Cardiac muscle cell (in vitro differentiated cells and primary cell): ENCODE data around the gene ZNF609. TPM values are rescaled to one million over a fixed set of nuclear protein-coding genes. Genes with fewer than 3 reads are reported as not detected.

Source experiments
- DNase-seq, 2 donors: peaks; one replicate each; pipeline versions ENCODE4 v3.0.0 to v3.0.0-alpha.2; 2010 to 2017; ENCODE audit warnings: low read depth in 1 of 2, low spot score in 1 of 2
- H3K27ac ChIP-seq: fragments of 200-600 bp; sonication (generic); 2 replicates; pipeline ENCODE4 v1.5.1; 2016
- H3K27me3 ChIP-seq: fragments of 200-600 bp; sonication (generic); 2 replicates; pipeline ENCODE4 v1.6.0; 2016; ENCODE audit warnings: control low read depth
- H3K36me3 ChIP-seq: fragments of 200-600 bp; sonication (generic); 2 replicates; pipeline ENCODE4 v1.5.1; 2016; ENCODE audit warnings: control low read depth
- H3K4me1 ChIP-seq: fragments of 200-600 bp; sonication (generic); 2 replicates; pipeline ENCODE4 v1.8.1; 2017; ENCODE audit warnings: low read depth, mild to moderate bottlenecking, mixed run types
- H3K4me3 ChIP-seq: fragments of 200-600 bp; sonication (generic); 2 replicates; pipeline ENCODE4 v1.5.1; 2016; ENCODE audit warnings: mild to moderate bottlenecking
- H3K9me3 ChIP-seq: fragments of 200-600 bp; sonication (generic); 2 replicates; pipeline ENCODE4 v1.5.1; 2017; ENCODE audit warnings: low read depth, mild to moderate bottlenecking, control low read depth
- polyA plus RNA-seq: library from polyadenylated mRNA; unstranded; fragments of >200 nt; fragmentation: Nextera tagmentation; extraction: Ambion mirVana; gene quantifications from 2 replicates; pipeline ENCODE4 v1.2.1, GENCODE V29; 2016
- total RNA-seq: library from RNA; depleted of rRNA; stranded (reverse); fragments of >200 nt; gene quantifications from 2 replicates; pipeline ENCODE4 v1.2.3, GENCODE V29; 2016
- TF ChIP-seq, protein P1 (sequence below): IDR thresholded peaks from 2 replicates; pipeline ENCODE4 v1.5.1; 2012; ENCODE audit warnings: low read depth, mild to moderate bottlenecking, low read length

Gene ZNF609
- total and polyA plus RNA-seq, 2 experiments from 2014 or later = 25.6 to 41.4 TPM

DNA sequence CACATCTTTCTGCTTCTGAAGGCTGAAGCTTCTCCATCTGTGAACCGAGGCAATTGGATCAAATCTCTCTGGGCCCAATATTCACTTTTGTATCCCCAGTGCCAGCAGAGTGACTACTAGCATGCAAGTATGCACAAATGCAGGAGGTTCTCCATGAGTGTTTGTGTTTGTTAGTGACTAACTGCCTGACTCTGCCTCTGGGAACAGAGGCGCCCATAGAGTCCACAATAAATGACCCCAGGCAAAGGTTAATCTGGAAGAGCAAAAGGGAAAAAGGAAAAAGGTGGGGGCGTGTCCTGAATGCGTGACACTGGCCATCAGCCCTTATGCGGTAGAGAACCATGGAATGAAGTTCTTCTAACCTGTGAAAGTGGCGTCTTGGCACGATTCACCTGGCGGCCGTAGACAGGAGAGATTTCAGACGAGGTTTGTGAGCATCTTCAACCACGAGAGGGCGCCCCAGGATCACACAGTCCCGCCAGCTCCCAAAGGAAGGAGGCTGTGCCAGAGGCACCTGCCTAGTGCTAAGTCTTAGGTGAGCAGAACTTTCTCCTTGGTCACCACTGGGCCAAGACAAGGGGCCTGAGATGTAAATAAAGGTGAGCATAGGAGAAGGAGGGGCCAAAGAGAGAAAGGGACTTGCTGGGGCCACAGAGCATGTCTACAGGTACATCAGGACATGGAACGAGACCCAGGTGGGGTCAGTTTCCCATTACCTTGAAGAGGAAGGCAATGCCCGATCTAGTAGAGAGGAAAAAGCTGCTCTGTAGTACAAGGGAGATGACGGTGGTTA is 270.8 kb downstream of the ZNF609 start:
- TF ChIP-seq, protein P1, sequence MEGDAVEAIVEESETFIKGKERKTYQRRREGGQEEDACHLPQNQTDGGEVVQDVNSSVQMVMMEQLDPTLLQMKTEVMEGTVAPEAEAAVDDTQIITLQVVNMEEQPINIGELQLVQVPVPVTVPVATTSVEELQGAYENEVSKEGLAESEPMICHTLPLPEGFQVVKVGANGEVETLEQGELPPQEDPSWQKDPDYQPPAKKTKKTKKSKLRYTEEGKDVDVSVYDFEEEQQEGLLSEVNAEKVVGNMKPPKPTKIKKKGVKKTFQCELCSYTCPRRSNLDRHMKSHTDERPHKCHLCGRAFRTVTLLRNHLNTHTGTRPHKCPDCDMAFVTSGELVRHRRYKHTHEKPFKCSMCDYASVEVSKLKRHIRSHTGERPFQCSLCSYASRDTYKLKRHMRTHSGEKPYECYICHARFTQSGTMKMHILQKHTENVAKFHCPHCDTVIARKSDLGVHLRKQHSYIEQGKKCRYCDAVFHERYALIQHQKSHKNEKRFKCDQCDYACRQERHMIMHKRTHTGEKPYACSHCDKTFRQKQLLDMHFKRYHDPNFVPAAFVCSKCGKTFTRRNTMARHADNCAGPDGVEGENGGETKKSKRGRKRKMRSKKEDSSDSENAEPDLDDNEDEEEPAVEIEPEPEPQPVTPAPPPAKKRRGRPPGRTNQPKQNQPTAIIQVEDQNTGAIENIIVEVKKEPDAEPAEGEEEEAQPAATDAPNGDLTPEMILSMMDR = peak; percentile 79
- peak; percentile 80 to 88 for DNase-seq
- Histone ChIP-seq H3K27ac (peak overlapping the region; percentile 72), H3K4me1 (peaks cover under 1% of the 10 kb centered on the region), H3K9me3 (no peaks in the 10 kb centered on the region), H3K27me3 (no peaks in the 10 kb centered on the region), H3K4me3 (no peak overlapping the region), H3K36me3 (peaks cover 21% of the 10 kb centered on the region)

DNA sequence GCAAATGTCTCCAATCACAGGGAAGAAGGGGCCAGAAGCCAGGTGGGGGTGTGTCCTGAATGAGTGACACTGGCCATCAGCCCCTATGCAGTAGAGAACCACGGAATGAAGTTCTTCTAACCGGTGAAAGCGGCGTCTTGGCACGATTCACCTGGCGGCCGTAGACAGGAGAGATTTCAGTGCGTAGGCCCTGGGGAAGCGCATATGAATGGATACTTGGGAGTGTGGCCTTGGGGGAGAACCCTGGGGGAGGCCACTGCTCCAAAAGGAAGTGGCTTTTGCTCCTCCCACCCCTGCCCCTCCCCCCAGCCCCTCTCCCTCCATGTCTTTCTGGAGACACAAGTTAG is 271.4 kb downstream of the ZNF609 start:
- Histone ChIP-seq H3K9me3 (no peaks in the 10 kb centered on the region), H3K27me3 (no peaks in the 10 kb centered on the region), H3K27ac (peak overlapping the region; percentile 72), H3K4me1 (peaks cover 6% of the 10 kb centered on the region), H3K36me3 (peaks cover 21% of the 10 kb centered on the region), H3K4me3 (no peak overlapping the region)
- DNase-seq = no peak
- TF ChIP-seq, protein P1 = no peak

DNA sequence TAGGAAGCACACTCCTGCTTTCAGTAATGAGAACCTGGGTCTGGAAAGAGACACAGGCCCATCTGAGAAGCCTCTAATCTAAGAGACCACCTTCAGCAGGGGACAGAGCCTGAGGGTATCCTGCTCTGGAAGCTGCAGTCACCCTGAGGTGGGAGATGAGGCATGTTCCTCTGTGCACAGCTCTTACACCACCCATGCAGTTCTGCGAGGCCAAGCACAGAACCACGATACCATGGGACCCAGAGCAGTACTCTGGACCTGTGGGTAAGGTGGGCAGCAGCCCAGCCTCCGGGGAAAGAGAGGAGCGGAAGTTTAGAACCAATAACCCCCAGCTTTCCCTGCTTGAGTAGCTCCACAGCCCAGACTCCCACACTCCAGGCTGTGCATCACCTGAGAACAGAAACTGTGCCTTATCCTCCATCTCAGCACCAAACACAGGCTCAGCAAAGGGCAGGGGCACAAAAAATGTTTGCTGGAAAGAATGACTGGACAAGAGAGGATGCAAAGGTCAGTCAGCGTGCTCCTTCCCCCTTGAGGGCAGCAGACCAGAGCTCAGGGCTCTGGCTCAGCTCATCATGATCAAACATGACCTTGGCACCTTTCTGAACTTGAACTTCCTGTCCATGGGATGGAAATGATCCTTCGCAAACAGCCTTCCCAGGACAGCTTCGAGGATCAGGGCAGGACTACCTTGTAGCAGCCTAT is 271.9 kb downstream of the ZNF609 start:
- Histone ChIP-seq H3K4me1 (peaks cover 6% of the 10 kb centered on the region), H3K9me3 (no peaks in the 10 kb centered on the region), H3K27ac (peak overlapping the region; percentile 72), H3K4me3 (no peak overlapping the region), H3K27me3 (no peaks in the 10 kb centered on the region), H3K36me3 (peaks cover 21% of the 10 kb centered on the region)
- no peak for DNase-seq
- TF ChIP-seq, protein P1 = no peak

Other genes with a start within 250 kb of the ZNF609 start
- 13.7 and 18.0 TPM in 2 replicates for gene CSNK1G1, start 104.4 kb upstream of the ZNF609 start, total RNA-seq
- 8.7 and 9.8 TPM in 2 replicates for gene CSNK1G1, start 104.4 kb upstream of the ZNF609 start, polyA plus RNA-seq
- gene PCLAF, start 79.1 kb upstream of the ZNF609 start, total RNA-seq = 4.7 and 7.5 TPM in 2 replicates
- gene PCLAF, start 79.1 kb upstream of the ZNF609 start, polyA plus RNA-seq = 59.9 and 73.5 TPM in 2 replicates
- 7.8 and 14.3 TPM in 2 replicates for gene TRIP4, start 72.7 kb upstream of the ZNF609 start, total RNA-seq
- gene TRIP4, start 72.7 kb upstream of the ZNF609 start, polyA plus RNA-seq = 35.3 TPM in 2 replicates